Motor neuron (in vitro differentiated cells): Measurements from ENCODE around the gene FCAR. TPM values are rescaled to one million over a fixed set of nuclear protein-coding genes. Genes with fewer than 3 reads are reported as not detected.
"Not testable (repeated sequence)": the region's sequence is repeated elsewhere in the genome, so short reads cannot be mapped to it uniquely, and the experiment has no call there.

Experiments used
- ATAC-seq, 8 experiments: fragments of 200-7000 bp; cut with Tn5 transposase; replicated peaks in 6 of 8; 2 replicates each; pipeline ENCODE4 v1.8.0; 2021; ENCODE audit warnings: mild to moderate bottlenecking in 8 of 8, moderate library complexity in 8 of 8
- H3K27ac ChIP-seq, 2 donors: fragments of 250-450 bp; sonication (Bioruptor Pico); 2 replicates each; pipeline ENCODE4 v1.9.0; 2021; ENCODE audit warnings: antibody characterized with exemption in 2 of 2, mild to moderate bottlenecking in 2 of 2, moderate library complexity in 1 of 2
- H3K4me1 ChIP-seq, 2 donors: fragments of 250-450 bp; sonication (Bioruptor Pico); replicated peaks in 1 of 2; 2 replicates each; pipeline ENCODE4 v1.6.1; 2021; ENCODE audit warnings: antibody characterized with exemption in 2 of 2, mild to moderate bottlenecking in 2 of 2, moderate library complexity in 1 of 2
- H3K4me3 ChIP-seq, 5 donors: fragments of 250-450 bp; sonication (Bioruptor Pico); 2 replicates each; pipeline ENCODE4 v1.9.0; 2021; ENCODE audit warnings: antibody characterized with exemption in 5 of 5, mild to moderate bottlenecking in 5 of 5, moderate library complexity in 4 of 5
- WGBS, 10 experiments: fragments of 450-650 bp; shearing (Covaris generic); methylation state at CpG; one replicate each; pipeline ENCODE4 v1.0.0; 2022; 5-methylcytosine and 5-hydroxymethylcytosine counted together
- in situ Hi-C, 9 experiments: fragments of 400-800 bp; cut with MboI; loops; one replicate each; pipeline ENCODE4 v1.15.0; 2021; ENCODE audit warnings: low sequenced_read_pairs in 9 of 9, low pct_unique_long_range_greater_than_20kb in 2 of 9; ENCODE audit not compliant: unreplicated experiment in 9 of 9
- total RNA-seq, 8 experiments: library from RNA; unstranded; fragments of 300-600 nt; gene quantifications; 2 replicates each; pipeline versions ENCODE4 v1.2.3 to v1.2.4, GENCODE V29; 2022

Gene FCAR
- total RNA-seq, 8 experiments from 2014 or later = 0.24 TPM; not detected in 7

GRCh38 chr19:54928299-54928698, 54.3 kb downstream of the FCAR start:
- WGBS, 10 experiments = 0 to 100% (median 59%) methylated on average over 1 to 2 of the region's 2 CpGs; no CpG with 5 or more reads in 2 of the 10 experiments
- H3K4me3 ChIP-seq = no peak overlapping the region
- H3K27ac ChIP-seq = no peak overlapping the region
- ATAC-seq = no peak
- H3K4me1 ChIP-seq = no peaks in the 10 kb centered on the region
- in situ Hi-C loops = no loop called here

DNA sequence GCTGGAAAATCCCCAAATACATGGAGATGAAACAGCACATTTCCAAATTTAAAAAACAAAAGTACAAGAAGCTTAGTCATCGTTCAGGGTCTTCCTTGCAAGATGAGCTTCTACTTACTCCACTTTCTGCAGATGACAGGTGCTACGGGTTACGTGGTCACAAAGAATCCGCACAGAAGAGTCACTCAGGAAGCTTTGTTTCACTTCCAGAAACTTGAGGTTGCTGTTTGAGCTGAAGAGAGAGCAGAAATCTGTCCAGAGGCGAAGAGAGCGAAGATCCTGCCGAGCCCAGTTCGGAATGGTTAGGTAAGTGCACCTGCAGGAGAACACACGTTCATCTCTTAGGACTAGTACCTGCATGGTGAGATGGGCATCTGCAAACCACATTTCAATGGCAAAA, 63.9 kb downstream of the FCAR start:
- in situ Hi-C loops = no loop called here
- no peak for ATAC-seq
- H3K27ac ChIP-seq = no peak overlapping the region
- no peak overlapping the region for H3K4me3 ChIP-seq
- H3K4me1 ChIP-seq = no peaks in the 10 kb centered on the region
- 7 to 89% (median 59%) methylated on average over 2 to 9 of the region's 9 CpGs for WGBS, 10 experiments

- Histone ChIP-seq H3K27ac (no peak overlapping the region), H3K4me1 (no peaks in the 10 kb centered on the region), H3K4me3 (no peak overlapping the region)
- no peak for ATAC-seq
- in situ Hi-C loops = no loop called here
- WGBS, 10 experiments = 22 to 60% (median 42%) methylated on average over 1 to 6 of the region's 11 CpGs; no CpG with 5 or more reads in 4 of the 10 experiments
Measured at GRCh38 chr19:54938906-54939305, 64.9 kb downstream of the FCAR start.

- H3K4me3 ChIP-seq, H3K27ac ChIP-seq, in situ Hi-C loops, ATAC-seq, H3K4me1 ChIP-seq: not testable (repeated sequence)
- WGBS, 10 experiments = no CpG with 5 or more reads among the region's 28 CpGs
Measured at GRCh38 chr19:54939538-54939937, 65.5 kb downstream of the FCAR start.

Other genes with a start within 250 kb of the FCAR start
- gene LILRB1, start 243.8 kb upstream of the FCAR start, total RNA-seq = 1 to 10 TPM in 1 of 8 experiments, under 1 TPM in 1, not detected in 6; 0.49 to 2.3 TPM
- under 1 TPM in 5 of 8 experiments, not detected in 3; 0.18 to 0.87 (median 0.38) TPM for gene LILRB4, start 211.2 kb upstream of the FCAR start, total RNA-seq
- gene KIR3DL3, start 149.8 kb upstream of the FCAR start, total RNA-seq = under 1 TPM in 1 of 8 experiments, not detected in 7; 0.18 TPM
- gene KIR2DL3, start 135.7 kb upstream of the FCAR start, total RNA-seq = under 1 TPM in 3 of 8 experiments, not detected in 5; 0.13 to 0.57 (median 0.20) TPM
- under 1 TPM in 4 of 8 experiments, not detected in 4; 0.14 to 0.38 (median 0.23) TPM for gene KIR2DL1, start 104.4 kb upstream of the FCAR start, total RNA-seq
- under 1 TPM in 4 of 8 experiments, not detected in 4; 0.17 to 0.41 (median 0.32) TPM for gene KIR2DL4, start 70.6 kb upstream of the FCAR start, total RNA-seq
- gene KIR3DL1, start 57.8 kb upstream of the FCAR start, total RNA-seq = under 1 TPM in 5 of 8 experiments, not detected in 3; 0.18 to 0.45 (median 0.33) TPM
- gene KIR2DS4, start 41.6 kb upstream of the FCAR start, total RNA-seq = under 1 TPM in 1 of 8 experiments, not detected in 7; 0.42 TPM
- gene KIR3DL2, start 23.8 kb upstream of the FCAR start, total RNA-seq = under 1 TPM in 3 of 8 experiments, not detected in 5; 0.17 to 0.43 (median 0.25) TPM
- under 1 TPM in 1 of 8 experiments, not detected in 7; 0.14 TPM for gene NCR1, start 31.9 kb downstream of the FCAR start, total RNA-seq
- under 1 TPM in 4 of 8 experiments, not detected in 4; 0.05 to 0.81 (median 0.21) TPM for gene NLRP7, start 73.3 kb downstream of the FCAR start, total RNA-seq
- gene NLRP2, start 92.1 kb downstream of the FCAR start, total RNA-seq = 1 to 10 TPM in 3 of 8 experiments, under 1 TPM in 5; 0.10 to 4.3 (median 0.30) TPM
- under 1 TPM in 7 of 8 experiments, not detected in 1; 0.14 to 1.00 (median 0.57) TPM for gene GP6, start 164.0 kb downstream of the FCAR start, total RNA-seq
- gene RDH13, start 188.9 kb downstream of the FCAR start, total RNA-seq = 10 to 100 TPM in 6 of 8 experiments, 1 to 10 TPM in 2; 7.9 to 24.3 (median 14.1) TPM
- gene EPS8L1, start 201.6 kb downstream of the FCAR start, total RNA-seq = 10 to 100 TPM in 3 of 8 experiments, 1 to 10 TPM in 5; 2.2 to 38.1 (median 8.1) TPM
- 10 to 100 TPM; 16.6 to 66.3 (median 36.7) TPM for gene PPP1R12C, start 243.4 kb downstream of the FCAR start, total RNA-seq